ENCODE results near the gene TEAD2. TPM values are rescaled to one million over a fixed set of nuclear protein-coding genes. Genes with fewer than 3 reads are reported as not detected.
A peak's percentile ranks its signal among the peaks of the same experiment; 100 is the strongest.
"Not testable (repeated sequence)": the region's sequence is repeated elsewhere in the genome, so short reads cannot be mapped to it uniquely, and the experiment has no call there.

The TEAD2 gene
- total RNA-seq, 4 donors from 2014 or later, result 1.2 to 28.1 (median 7.9) TPM

DNA sequence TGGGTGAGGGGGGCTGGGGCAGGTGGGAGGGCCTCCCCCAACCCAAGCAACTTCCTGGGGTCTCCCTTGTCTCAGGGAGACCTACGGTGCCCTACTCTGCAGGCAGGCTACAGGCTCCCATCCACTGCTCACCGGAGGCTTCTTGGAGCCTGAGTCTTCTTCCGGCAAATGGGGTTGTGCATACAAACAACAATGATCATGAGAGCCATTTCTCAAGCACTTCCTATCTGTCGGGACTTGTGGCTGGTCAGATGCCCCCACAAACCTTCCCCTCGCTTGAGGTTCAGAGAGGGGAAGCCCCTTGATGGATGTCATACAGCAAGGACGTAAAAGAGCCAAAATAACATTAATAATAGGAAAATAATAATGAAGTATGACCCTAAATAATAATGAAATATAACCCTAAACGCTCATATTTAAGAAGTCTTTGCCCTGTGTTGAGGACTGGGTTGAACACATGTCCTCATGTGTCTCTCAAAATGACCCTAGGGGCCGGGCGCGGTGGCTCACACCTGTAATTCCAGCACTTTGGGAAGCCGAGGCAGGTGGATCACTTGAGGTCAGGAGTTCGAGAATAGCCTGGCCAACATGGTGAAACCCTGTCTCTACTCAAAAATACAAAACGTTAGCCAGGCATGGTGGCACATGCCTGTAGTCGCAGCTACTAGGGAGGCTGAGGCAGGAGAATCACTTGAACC lies 26.3 kb downstream of the TEAD2 start:
- H3K27ac ChIP-seq, result peak overlapping the region; percentile 40 to 89 (median 78)
- no peaks in the 10 kb centered on the region for H3K9me3 ChIP-seq
- TF ChIP-seq, protein P1, sequence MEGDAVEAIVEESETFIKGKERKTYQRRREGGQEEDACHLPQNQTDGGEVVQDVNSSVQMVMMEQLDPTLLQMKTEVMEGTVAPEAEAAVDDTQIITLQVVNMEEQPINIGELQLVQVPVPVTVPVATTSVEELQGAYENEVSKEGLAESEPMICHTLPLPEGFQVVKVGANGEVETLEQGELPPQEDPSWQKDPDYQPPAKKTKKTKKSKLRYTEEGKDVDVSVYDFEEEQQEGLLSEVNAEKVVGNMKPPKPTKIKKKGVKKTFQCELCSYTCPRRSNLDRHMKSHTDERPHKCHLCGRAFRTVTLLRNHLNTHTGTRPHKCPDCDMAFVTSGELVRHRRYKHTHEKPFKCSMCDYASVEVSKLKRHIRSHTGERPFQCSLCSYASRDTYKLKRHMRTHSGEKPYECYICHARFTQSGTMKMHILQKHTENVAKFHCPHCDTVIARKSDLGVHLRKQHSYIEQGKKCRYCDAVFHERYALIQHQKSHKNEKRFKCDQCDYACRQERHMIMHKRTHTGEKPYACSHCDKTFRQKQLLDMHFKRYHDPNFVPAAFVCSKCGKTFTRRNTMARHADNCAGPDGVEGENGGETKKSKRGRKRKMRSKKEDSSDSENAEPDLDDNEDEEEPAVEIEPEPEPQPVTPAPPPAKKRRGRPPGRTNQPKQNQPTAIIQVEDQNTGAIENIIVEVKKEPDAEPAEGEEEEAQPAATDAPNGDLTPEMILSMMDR (IDR thresholded peaks at IDR 0.05), result no peak
- TF ChIP-seq POLR2A (IDR thresholded peaks at IDR 0.05), result no peak
- peak overlapping the region; percentile 44 to 63 (median 53) for H3K4me3 ChIP-seq
- peaks cover 0 to 39% (median 24%) of the 10 kb centered on the region in 4 donors for H3K4me1 ChIP-seq
- no peaks in the 10 kb centered on the region for H3K36me3 ChIP-seq
- no peaks in the 10 kb centered on the region for H3K27me3 ChIP-seq
- DNase-seq, result peak in 2 of 3 donors; percentile 37 to 43

DNA sequence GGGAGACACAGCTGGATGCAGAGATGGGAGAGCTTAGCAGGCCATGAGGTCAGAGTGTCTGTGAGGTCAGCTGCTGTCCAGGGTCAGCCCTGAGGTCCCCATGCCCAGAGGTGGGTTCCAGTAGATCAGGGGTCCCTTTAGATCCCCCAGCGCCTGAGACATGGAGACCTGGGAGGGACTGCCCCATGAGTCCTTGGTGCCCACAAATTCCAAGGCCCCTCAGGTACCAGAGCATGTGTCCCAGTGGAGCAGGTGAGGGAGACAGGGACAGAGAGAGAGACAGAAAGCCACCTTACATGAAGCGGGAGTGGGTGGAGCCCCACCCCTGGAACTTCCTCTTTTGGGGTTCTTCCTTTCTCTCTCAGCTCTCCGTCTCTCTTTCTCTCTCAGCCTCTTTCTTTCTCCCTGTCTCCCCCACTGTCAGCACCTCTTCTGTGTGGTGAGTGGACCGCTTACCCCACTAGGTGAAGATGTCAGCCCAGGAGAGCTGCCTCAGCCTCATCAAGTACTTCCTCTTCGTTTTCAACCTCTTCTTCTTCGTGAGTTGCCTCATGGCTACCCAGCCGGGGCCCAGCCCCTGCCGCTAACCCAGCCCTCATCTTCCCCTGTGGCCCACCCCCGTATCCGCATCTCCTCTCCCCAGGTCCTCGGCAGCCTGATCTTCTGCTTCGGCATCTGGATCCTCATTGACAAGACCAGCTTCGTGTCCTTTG lies 27.0 kb downstream of the TEAD2 start, which contains the start of gene CD37:
CD37 (plus strand) TSS at position 336 of the 713 bp plus-strand sequence; CDS start at position 471, 135 bp downstream.
- DNase-seq, result peak in 2 of 3 donors; percentile 83 to 87
- peak within 1 kb of the TSS; percentile 44 to 63 (median 53) for H3K4me3 ChIP-seq
- peaks cover 0 to 35% (median 21%) of the 10 kb centered on the region in 4 donors for H3K4me1 ChIP-seq
- no peaks in the 10 kb centered on the region for H3K27me3 ChIP-seq
- no peaks in the 10 kb centered on the region for H3K36me3 ChIP-seq
- no peaks in the 10 kb centered on the region for H3K9me3 ChIP-seq
- TF ChIP-seq POLR2A (IDR thresholded peaks at IDR 0.05), result no peak
- TF ChIP-seq, protein P1 (IDR thresholded peaks at IDR 0.05), result peak in 1 of 6 experiments; percentile 1
- peak within 1 kb of the TSS; percentile 40 to 89 (median 78) for H3K27ac ChIP-seq

DNA sequence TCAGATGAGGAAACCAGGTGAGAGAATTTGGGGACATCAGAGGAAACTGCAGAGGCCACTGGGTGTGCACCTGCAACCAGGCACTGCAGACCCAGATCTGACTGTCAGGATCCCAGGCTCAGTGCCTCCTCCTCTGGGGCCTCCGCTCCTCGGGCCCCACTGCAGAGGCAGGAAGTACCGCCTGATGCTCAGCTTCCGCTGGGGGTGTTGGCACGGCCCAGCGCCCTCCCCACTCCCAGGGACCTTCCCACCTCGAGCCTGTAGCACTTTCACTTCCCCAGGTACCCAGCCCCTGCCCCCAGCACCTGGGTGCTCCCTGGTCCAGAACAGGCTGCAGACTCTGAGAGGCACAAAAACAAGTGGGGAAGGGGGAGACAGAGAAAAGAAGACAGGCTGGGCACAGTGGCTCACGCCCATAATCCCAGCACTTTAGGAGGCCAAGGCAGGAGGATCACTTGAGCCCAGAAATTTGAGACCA lies 28.4 kb downstream of the TEAD2 start:
- Histone ChIP-seq H3K27me3 (no peaks in the 10 kb centered on the region), H3K27ac (peak overlapping the region; percentile 32 to 89 (median 62)), H3K4me1 (peaks cover 0 to 24% (median 12%) of the 10 kb centered on the region in 4 donors), H3K36me3 (no peaks in the 10 kb centered on the region), H3K4me3 (peak overlapping the region in 1 of 4 donors; percentile 10), H3K9me3 (no peaks in the 10 kb centered on the region)
- peak in 2 of 3 donors; percentile 92 to 94 for DNase-seq
- TF ChIP-seq, protein P1 (IDR thresholded peaks at IDR 0.05), result no peak
- TF ChIP-seq POLR2A (IDR thresholded peaks at IDR 0.05), result no peak

DNA sequence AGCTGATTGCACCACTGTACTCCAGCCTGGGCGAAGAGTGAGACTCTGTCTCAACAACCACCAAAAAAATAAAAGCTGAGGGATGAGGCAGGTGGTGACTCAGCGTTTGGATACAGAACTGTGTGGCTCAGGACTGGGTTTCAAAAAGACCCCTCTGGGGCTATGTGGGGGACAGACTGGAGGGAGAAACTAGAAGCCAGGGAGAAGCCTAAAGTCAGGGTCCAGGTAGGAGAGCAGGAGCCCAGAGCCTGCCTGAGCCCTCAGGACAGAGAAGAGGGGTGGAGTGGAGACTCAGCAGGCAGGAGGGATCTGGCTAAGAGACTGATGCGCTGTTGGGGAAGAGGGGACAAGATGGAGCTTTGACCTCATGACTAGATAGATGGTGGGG lies 28.8 kb downstream of the TEAD2 start:
- TF ChIP-seq, protein P1 (IDR thresholded peaks at IDR 0.05), result no peak
- no peak for TF ChIP-seq POLR2A (IDR thresholded peaks at IDR 0.05)
- DNase-seq, result no peak
- peak overlapping the region in 3 of 4 donors; percentile 32 to 89 (median 85) for H3K27ac ChIP-seq

DNA sequence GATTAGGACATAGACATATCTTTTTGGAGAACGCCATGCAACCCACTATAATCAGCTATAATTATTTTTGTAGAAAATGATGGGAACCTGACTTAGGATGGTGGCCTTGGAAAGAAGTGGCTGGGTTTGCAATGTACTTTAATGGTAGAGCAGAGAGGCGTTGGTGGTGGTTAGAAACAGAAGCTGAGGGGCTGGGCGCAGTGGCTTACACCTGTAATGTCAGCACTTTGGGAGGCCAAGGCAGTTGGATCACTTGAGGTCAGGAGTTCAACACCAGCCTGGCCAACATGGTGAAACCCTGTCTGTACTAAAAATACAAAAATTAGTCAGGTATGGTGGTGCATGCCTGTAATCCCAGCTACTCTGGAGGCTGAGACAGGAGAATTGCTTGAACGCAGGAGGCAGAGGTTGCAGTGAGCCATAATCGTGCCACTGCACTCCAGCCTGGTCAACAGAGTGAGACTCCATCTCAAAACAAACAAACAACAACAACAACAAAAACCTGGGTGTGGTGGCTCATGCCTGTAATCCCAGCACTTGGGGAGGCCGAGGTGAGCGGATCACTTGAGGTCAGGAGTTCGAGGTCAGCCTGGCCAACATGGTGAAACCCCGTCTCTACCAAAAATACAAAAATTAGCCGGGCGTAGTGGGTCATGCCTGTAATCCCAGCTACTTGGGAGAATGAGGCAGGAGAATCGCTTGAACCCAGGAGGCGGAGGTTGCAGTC lies 29.4 kb downstream of the TEAD2 start:
- H3K27me3 ChIP-seq, H3K36me3 ChIP-seq, H3K4me3 ChIP-seq, H3K9me3 ChIP-seq: not testable (repeated sequence)
- peak in 1 of 3 donors; percentile 42 for DNase-seq
- H3K4me1 ChIP-seq, result peaks cover 0 to 18% (median 8%) of the 10 kb centered on the region in 4 donors
- peak overlapping the region in 2 of 4 donors; percentile 85 to 89 for H3K27ac ChIP-seq

More for the DNA sequence above, 28.8 kb downstream of the TEAD2 start:
- no peaks in the 10 kb centered on the region for H3K27me3 ChIP-seq
- peaks cover 0 to 20% (median 10%) of the 10 kb centered on the region in 4 donors for H3K4me1 ChIP-seq
- no peaks in the 10 kb centered on the region for H3K36me3 ChIP-seq
- peak overlapping the region in 1 of 4 donors; percentile 10 for H3K4me3 ChIP-seq
- H3K9me3 ChIP-seq, result no peaks in the 10 kb centered on the region

All from Peyer's patch (tissue), 4 donors.